ENCODE results near the gene TTBK2.

DNA sequence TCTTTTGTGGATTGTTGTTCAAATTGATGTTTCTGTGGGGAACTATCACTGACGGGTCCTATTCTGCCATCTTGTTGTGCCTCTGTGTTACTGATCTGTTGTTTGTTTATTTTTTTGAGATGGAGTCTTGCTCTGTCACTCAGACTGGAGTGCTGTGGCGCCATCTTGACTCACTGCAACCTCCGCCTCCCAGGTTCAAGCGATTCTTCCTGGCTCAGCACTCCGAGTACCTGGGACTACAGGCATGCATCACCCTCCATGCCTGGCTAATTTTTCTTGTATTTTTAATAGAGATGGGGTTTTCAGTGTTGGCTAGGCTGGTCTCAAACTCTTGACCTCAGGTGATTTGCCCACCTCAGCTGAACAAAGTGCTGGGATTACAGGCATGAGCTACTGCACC is 215.2 kb downstream of the TTBK2 start:
- TF ChIP-seq CTCF (IDR thresholded peaks at IDR 0.05) = no peak
- no peak for TF ChIP-seq POLR2A (IDR thresholded peaks at IDR 0.05)
